Activated naive CD4-positive, alpha-beta T cell treated with anti-CD3 and anti-CD28 coated beads for 36 hours (primary cell): ENCODE results near the gene PLRG1. TPM values are rescaled to one million over a fixed set of nuclear protein-coding genes. Genes with fewer than 3 reads are reported as not detected.

Source experiments
- CTCF ChIA-PET: fragments of 350-600 bp; sonication (Branson Sonifier 250); formaldehyde crosslinking; loops from one replicate; lab custom pipeline; 2021; ENCODE audit warnings: antibody characterized with exemption; lab: Charles Lee
- DNase-seq: peaks from one replicate; pipeline ENCODE4 v3.0.0-alpha.2; 2020
- H3K27ac Mint-ChIP-seq: one replicate; pipeline ENCODE4 v1.8.0; 2021; ENCODE audit warnings: mild to moderate bottlenecking, mixed read lengths
- H3K27me3 Mint-ChIP-seq: one replicate; pipeline ENCODE4 v1.8.0; 2021; ENCODE audit warnings: low read depth, mixed read lengths
- H3K36me3 Mint-ChIP-seq: one replicate; pipeline ENCODE4 v1.8.0; 2021; ENCODE audit warnings: low read depth, mixed read lengths
- H3K4me1 Mint-ChIP-seq: one replicate; pipeline ENCODE4 v1.8.0; 2021; ENCODE audit warnings: low read depth, mixed read lengths
- H3K4me3 Mint-ChIP-seq: one replicate; pipeline ENCODE4 v1.8.0; 2021; ENCODE audit warnings: mild to moderate bottlenecking, moderate library complexity, mixed read lengths
- H3K9me3 Mint-ChIP-seq: one replicate; pipeline ENCODE4 v1.8.0; 2021; ENCODE audit warnings: mixed read lengths
- intact Hi-C: fragments of 100-400 bp; cut with micrococcal nuclease; formaldehyde crosslinking; loops from one replicate; pipeline ENCODE4 v1.15.1; 2023
- total RNA-seq, 2 experiments: library from RNA; stranded (reverse); gene quantifications; one replicate each; pipeline ENCODE4 v1.2.3, GENCODE V29; 2021

The PLRG1 gene
- total RNA-seq, 2 experiments from 2014 or later = 113 to 116 TPM

- Mint-ChIP-seq H3K36me3 (no peaks in the 10 kb centered on the region), H3K4me3 (no peak overlapping the region), H3K27me3 (no peaks in the 10 kb centered on the region), H3K4me1 (no peaks in the 10 kb centered on the region), H3K27ac (no peak overlapping the region), H3K9me3 (no peaks in the 10 kb centered on the region)
- CTCF ChIA-PET = interaction anchor here (1.4 kb wide), 1 partner anchor 10 kb away, joined by 6 read pairs; no protein-coding TSS in a partner anchor
- intact Hi-C loops = no loop called here
- DNase-seq = no peak
Measured at GRCh38 chr4:154569028-154569427, 18.8 kb upstream of the PLRG1 start.

- Mint-ChIP-seq H3K4me1 (no peaks in the 10 kb centered on the region), H3K9me3 (no peaks in the 10 kb centered on the region), H3K27ac (no peak overlapping the region), H3K4me3 (no peak overlapping the region), H3K36me3 (no peaks in the 10 kb centered on the region), H3K27me3 (no peaks in the 10 kb centered on the region)
- CTCF ChIA-PET = interaction anchor here (0.8 kb wide), 1 partner anchor 17 kb away, joined by 3 read pairs; no protein-coding TSS in a partner anchor
- no peak for DNase-seq
- intact Hi-C loops = no loop called here
Measured at GRCh38 chr4:154566639-154567204, 16.5 kb upstream of the PLRG1 start.

- CTCF ChIA-PET = no interaction called here
- Mint-ChIP-seq H3K36me3 (no peaks in the 10 kb centered on the region), H3K4me3 (no peak overlapping the region), H3K27me3 (no peaks in the 10 kb centered on the region), H3K27ac (no peak overlapping the region), H3K4me1 (no peaks in the 10 kb centered on the region), H3K9me3 (no peaks in the 10 kb centered on the region)
- intact Hi-C loops = no loop called here
- no peak for DNase-seq
Measured at GRCh38 chr4:154565704-154566103, 15.5 kb upstream of the PLRG1 start.

GRCh38 chr4:154564311-154564710, 14.1 kb upstream of the PLRG1 start:
- Mint-ChIP-seq H3K4me3 (no peak overlapping the region), H3K27ac (no peak overlapping the region), H3K27me3 (peaks cover 2% of the 10 kb centered on the region), H3K9me3 (no peaks in the 10 kb centered on the region), H3K4me1 (no peaks in the 10 kb centered on the region), H3K36me3 (no peaks in the 10 kb centered on the region)
- no peak for DNase-seq
- intact Hi-C loops = no loop called here
- CTCF ChIA-PET = no interaction called here

- Mint-ChIP-seq H3K4me1 (no peaks in the 10 kb centered on the region), H3K36me3 (no peaks in the 10 kb centered on the region), H3K27me3 (peaks cover 4% of the 10 kb centered on the region), H3K4me3 (no peak within 1 kb of the TSS), H3K27ac (no peak within 1 kb of the TSS), H3K9me3 (no peaks in the 10 kb centered on the region)
- CTCF ChIA-PET = interaction anchor here (1.0 to 1.7 kb wide), 4 partner anchors 28 to 59 kb away, joined by 3 to 5 read pairs (median 4); no protein-coding TSS in a partner anchor
- intact Hi-C loops = no loop called here
- DNase-seq = no peak
Measured at GRCh38 chr4:154562697-154563254, 12.6 kb upstream of the PLRG1 start, which contains the start of gene FGB. Gene FGB (plus strand): TSS chr4:154563011. CDS start chr4:154563019, 8 bp downstream.

- CTCF ChIA-PET = interaction anchor here (1.7 kb wide), 2 partner anchors 52 to 58 kb away, joined by 4 to 7 read pairs; no protein-coding TSS in a partner anchor
- intact Hi-C loops = no loop called here
- no peak overlapping the region for H3K27ac Mint-ChIP-seq
- no peak for DNase-seq
- H3K4me3 Mint-ChIP-seq = no peak overlapping the region
- no peaks in the 10 kb centered on the region for H3K4me1 Mint-ChIP-seq
- no peaks in the 10 kb centered on the region for H3K36me3 Mint-ChIP-seq
- H3K9me3 Mint-ChIP-seq = no peaks in the 10 kb centered on the region
- H3K27me3 Mint-ChIP-seq = peaks cover 4% of the 10 kb centered on the region
Measured at GRCh38 chr4:154560824-154561231, 10.6 kb upstream of the PLRG1 start.

GRCh38 chr4:154560419-154560801, 10.2 kb upstream of the PLRG1 start:
- Mint-ChIP-seq H3K27me3 (peaks cover 4% of the 10 kb centered on the region), H3K9me3 (no peaks in the 10 kb centered on the region)
- CTCF ChIA-PET = interaction anchor here (1.4 to 3.7 kb wide), 3 partner anchors 58 to 69 kb away, joined by 4 to 39 read pairs (median 7); no protein-coding TSS in a partner anchor

GRCh38 chr4:154559494-154560418, 9.6 kb upstream of the PLRG1 start:
- Mint-ChIP-seq H3K4me1 (no peaks in the 10 kb centered on the region), H3K4me3 (no peak overlapping the region), H3K36me3 (no peaks in the 10 kb centered on the region), H3K9me3 (no peaks in the 10 kb centered on the region), H3K27ac (no peak overlapping the region), H3K27me3 (peaks cover 4% of the 10 kb centered on the region)
- DNase-seq = no peak
- intact Hi-C loops = loop anchor here (1.0 kb wide), 2 partner anchors 59 to 63 kb away; no protein-coding TSS in a partner anchor
- CTCF ChIA-PET = interaction anchor here (0.6 to 3.7 kb wide), 19 partner anchors 10 to 1248 kb away, joined by 3 to 39 read pairs (median 4); partner anchors contain the start of gene PLRG1

More at GRCh38 chr4:154560419-154560801, 10.2 kb upstream of the PLRG1 start:
- no peaks in the 10 kb centered on the region for H3K36me3 Mint-ChIP-seq
- no peak for DNase-seq
- no peak overlapping the region for H3K4me3 Mint-ChIP-seq
- intact Hi-C loops = no loop called here
- H3K4me1 Mint-ChIP-seq = no peaks in the 10 kb centered on the region
- H3K27ac Mint-ChIP-seq = no peak overlapping the region

- DNase-seq = no peak
- Mint-ChIP-seq H3K4me3 (no peak overlapping the region), H3K36me3 (no peaks in the 10 kb centered on the region), H3K27me3 (peaks cover 4% of the 10 kb centered on the region), H3K4me1 (no peaks in the 10 kb centered on the region), H3K9me3 (no peaks in the 10 kb centered on the region), H3K27ac (no peak overlapping the region)
- intact Hi-C loops = loop anchor here (1.0 kb wide), 2 partner anchors 59 to 63 kb away; no protein-coding TSS in a partner anchor
- CTCF ChIA-PET = interaction anchor here (0.6 to 3.7 kb wide), 20 partner anchors 9 to 1248 kb away, joined by 3 to 39 read pairs (median 4); partner anchors contain the start of gene PLRG1
Measured at GRCh38 chr4:154559141-154559493, 8.9 kb upstream of the PLRG1 start.

- Mint-ChIP-seq H3K27me3 (no peaks in the 10 kb centered on the region), H3K4me3 (no peak overlapping the region)
Measured at GRCh38 chr4:154551872-154552686, 1.9 kb upstream of the PLRG1 start.

GRCh38 chr4:154545689-154546088, 4.5 kb downstream of the PLRG1 start:
- no peak overlapping the region for H3K27ac Mint-ChIP-seq
- no peaks in the 10 kb centered on the region for H3K9me3 Mint-ChIP-seq
- DNase-seq = no peak
- CTCF ChIA-PET = interaction anchor here (0.9 to 1.7 kb wide), 2 partner anchors 78 to 92 kb away, joined by 3 to 7 read pairs; no protein-coding TSS in a partner anchor
- no peaks in the 10 kb centered on the region for H3K27me3 Mint-ChIP-seq
- peaks cover 15% of the 10 kb centered on the region for H3K4me1 Mint-ChIP-seq
- intact Hi-C loops = no loop called here
- H3K36me3 Mint-ChIP-seq = peaks cover 29% of the 10 kb centered on the region
- no peak overlapping the region for H3K4me3 Mint-ChIP-seq

More at GRCh38 chr4:154551872-154552686, 1.9 kb upstream of the PLRG1 start:
- intact Hi-C loops = loop anchor here (1.0 to 5.0 kb wide), 6 partner anchors 66 to 1260 kb away; partner anchors contain the start of gene LRAT
- no peaks in the 10 kb centered on the region for H3K9me3 Mint-ChIP-seq
- peak; percentile 83 for DNase-seq
- CTCF ChIA-PET = interaction anchor here (0.5 to 7.0 kb wide), 14 partner anchors 8 to 1305 kb away, joined by 3 to 190 read pairs (median 4); no protein-coding TSS in a partner anchor
- peaks cover 18% of the 10 kb centered on the region for H3K4me1 Mint-ChIP-seq
- no peak overlapping the region for H3K27ac Mint-ChIP-seq
- H3K36me3 Mint-ChIP-seq = peaks cover 7% of the 10 kb centered on the region
